Mucosa of descending colon (tissue), 3 donors: Measurements from ENCODE around the gene RAD23A. TPM values are rescaled to one million over a fixed set of nuclear protein-coding genes. Genes with fewer than 3 reads are reported as not detected.
A peak's percentile ranks its signal among the peaks of the same experiment; 100 is the strongest.
"Not testable (repeated sequence)": the region's sequence is repeated elsewhere in the genome, so short reads cannot be mapped to it uniquely, and the experiment has no call there.

ENCODE experiments used
- ATAC-seq: fragments of 200-7000 bp; cut with Tn5 transposase; one replicate; pipeline ENCODE4 v1.9.1; 2020; ENCODE audit warnings: mild to moderate bottlenecking, moderate library complexity
- DNase-seq, 3 donors: peaks; one replicate each; pipeline ENCODE4 v3.0.0-alpha.2; 2020
- H3K36me3 ChIP-seq: fragments of 200-600 bp; one replicate; pipeline ENCODE4 v1.8.0; 2021; ENCODE audit warnings: low read depth, mild to moderate bottlenecking
- H3K4me1 ChIP-seq: fragments of 200-600 bp; one replicate; pipeline ENCODE4 v1.8.0; 2021; ENCODE audit warnings: low read depth, mild to moderate bottlenecking
- H3K4me3 ChIP-seq: fragments of 200-600 bp; one replicate; pipeline ENCODE4 v1.8.0; 2021; ENCODE audit warnings: mild to moderate bottlenecking
- H3K9me3 ChIP-seq: fragments of 200-600 bp; one replicate; pipeline ENCODE4 v1.8.0; 2021; ENCODE audit warnings: mild to moderate bottlenecking
- CTCF ChIP-seq: fragments of 200-600 bp; IDR thresholded peaks from one replicate; pipeline ENCODE4 v1.8.0; 2022; ENCODE audit warnings: antibody characterized with exemption, mild to moderate bottlenecking
- intact Hi-C, 2 donors: fragments of 100-400 bp; cut with DNase I in 1 of 2; cut with micrococcal nuclease in 1 of 2; formaldehyde crosslinking; loops; one replicate each; pipeline versions ENCODE4 v1.11.0 to v1.11.1; 2022; cut with DNase I, micrococcal nuclease
- total RNA-seq, 3 donors: library from RNA; stranded (reverse); fragmentation: NEBNext Ultra II Directional in 2 of 3; extraction: Animal tissue kit (Norgen Biotek cat#: 25700) in 2 of 3; gene quantifications; one replicate each; pipeline versions ENCODE4 v1.2.1 to v1.2.4, GENCODE V29; 2021 to 2023
- donor health status: DM: no; HTN: no; CAD: no; lungs with moderate emphysema.
- donor health status: DM: no; HTN: no; CAD: no.
- donor health status: DM: no; HTN: yes; CAD: no.

The RAD23A gene
- total RNA-seq, 3 donors from 2014 or later, result 76.4 to 117 (median 81.4) TPM

GRCh38 chr19:12975221-12975741, 29.6 kb downstream of the RAD23A start:
- DNase-seq (no peak), ATAC-seq (no peak)
- Histone ChIP-seq H3K4me3 (no peak overlapping the region), H3K9me3 (no peaks in the 10 kb centered on the region), H3K36me3 (peaks cover 4% of the 10 kb centered on the region), H3K4me1 (no peaks in the 10 kb centered on the region)
- intact Hi-C loops, result loop anchor here in 1 of 2 donors (10.0 kb wide), 1 partner anchor 290 kb away; no protein-coding TSS in a partner anchor
- TF ChIP-seq CTCF, result no peak

DNA sequence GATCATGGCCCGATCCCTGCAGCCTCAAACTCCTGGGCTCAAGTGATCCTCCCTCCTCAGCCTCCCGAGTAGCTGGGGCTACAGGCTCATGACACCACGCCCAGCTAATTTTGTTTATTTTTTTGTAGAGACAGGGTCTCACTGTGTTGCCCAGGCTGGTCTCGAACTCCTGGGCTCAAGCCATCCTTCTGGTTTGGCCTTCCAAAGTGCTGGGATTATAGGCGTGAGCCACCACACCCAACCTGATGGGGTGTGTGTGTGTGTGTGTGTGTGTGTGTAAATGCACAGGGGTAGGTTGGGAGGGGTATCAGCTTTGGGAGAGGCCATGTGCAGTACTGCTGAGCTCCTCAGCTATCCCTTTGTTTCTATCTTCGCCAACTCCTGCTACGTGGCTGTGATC, 30.4 kb downstream of the RAD23A start:
- H3K9me3 ChIP-seq, H3K4me1 ChIP-seq, DNase-seq, ATAC-seq, H3K36me3 ChIP-seq, H3K4me3 ChIP-seq: not testable (repeated sequence)
- intact Hi-C loops, result loop anchor here in 1 of 2 donors (10.0 kb wide), 1 partner anchor 289 kb away; no protein-coding TSS in a partner anchor

GRCh38 chr19:12979974-12980373, 34.3 kb downstream of the RAD23A start:
- intact Hi-C loops, result loop anchor here (5.0 to 10.0 kb wide), 3 partner anchors 112 to 285 kb away; no protein-coding TSS in a partner anchor
- DNase-seq, result no peak
- Histone ChIP-seq H3K4me1 (peaks cover 5% of the 10 kb centered on the region), H3K4me3 (no peak overlapping the region), H3K36me3 (peaks cover 4% of the 10 kb centered on the region), H3K9me3 (no peaks in the 10 kb centered on the region)
- TF ChIP-seq CTCF, result no peak
- no peak for ATAC-seq

GRCh38 chr19:12982648-12983047, 37.0 kb downstream of the RAD23A start:
- Histone ChIP-seq H3K4me3 (no peak overlapping the region), H3K9me3 (no peaks in the 10 kb centered on the region), H3K4me1 (peaks cover 16% of the 10 kb centered on the region), H3K36me3 (peaks cover 3% of the 10 kb centered on the region)
- DNase-seq (no peak), ATAC-seq (no peak)
- no peak for TF ChIP-seq CTCF
- intact Hi-C loops, result loop anchor here (5.0 to 10.0 kb wide), 2 partner anchors 110 to 112 kb away; no protein-coding TSS in a partner anchor

DNA sequence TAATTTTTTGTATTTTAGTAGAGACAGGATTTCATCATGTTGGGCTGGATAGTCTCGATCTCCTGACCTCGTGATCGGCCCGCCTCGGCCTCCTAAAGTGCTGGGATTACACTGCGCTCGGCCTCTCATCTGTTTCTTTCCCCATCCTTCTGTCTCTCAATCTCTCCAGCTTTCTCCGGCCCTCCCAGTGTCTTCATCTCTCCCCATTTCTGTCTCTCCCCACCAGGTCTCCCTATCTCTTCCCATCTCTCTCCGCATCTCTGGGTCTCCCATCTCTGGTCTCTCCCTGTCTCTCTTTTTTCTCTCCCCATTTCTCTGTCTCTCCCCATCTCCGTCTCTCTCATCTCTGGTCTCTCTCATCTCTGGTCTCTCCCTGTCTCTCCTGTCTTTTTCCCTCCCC, 37.4 kb downstream of the RAD23A start:
- intact Hi-C loops, result loop anchor here (5.0 to 10.0 kb wide), 2 partner anchors 109 to 112 kb away; no protein-coding TSS in a partner anchor
- no peaks in the 10 kb centered on the region for H3K9me3 ChIP-seq
- peaks cover 16% of the 10 kb centered on the region for H3K4me1 ChIP-seq
- H3K36me3 ChIP-seq, result no peaks in the 10 kb centered on the region
- DNase-seq (no peak), ATAC-seq (no peak)
- no peak for TF ChIP-seq CTCF
- H3K4me3 ChIP-seq, result no peak overlapping the region

- H3K9me3 ChIP-seq, result no peaks in the 10 kb centered on the region
- DNase-seq (peak; percentile 83 to 91 (median 90)), ATAC-seq (peak; percentile 84)
- H3K4me1 ChIP-seq, result peaks cover 16% of the 10 kb centered on the region
- peak; percentile 95 for TF ChIP-seq CTCF
- H3K36me3 ChIP-seq, result no peaks in the 10 kb centered on the region
- H3K4me3 ChIP-seq, result no peak overlapping the region
- intact Hi-C loops, result loop anchor here (5.0 to 10.0 kb wide), 2 partner anchors 109 to 111 kb away; no protein-coding TSS in a partner anchor
Observed at GRCh38 chr19:12983542-12984142, 38.0 kb downstream of the RAD23A start.
